Omental fat pad (tissue), 4 donors: ENCODE measurements around the gene CLSTN1. TPM values are rescaled to one million over a fixed set of nuclear protein-coding genes. Genes with fewer than 3 reads are reported as not detected.
A peak's percentile ranks its signal among the peaks of the same experiment; 100 is the strongest.

Experiments
- ATAC-seq: fragments of 150-250 bp; one replicate; pipeline ENCODE4 v1.9.1; 2016; ENCODE audit warnings: mild to moderate bottlenecking, moderate library complexity; ENCODE audit not compliant: low FRiP score
- DNase-seq: peaks from one replicate; pipeline ENCODE4 v3.0.0-alpha.2; 2019; ENCODE audit warnings: low spot score
- CTCF ChIP-seq, 3 donors: fragments of 450-650 bp; IDR thresholded peaks; one replicate each; pipeline ENCODE4 v1.5.1; 2016 to 2017; ENCODE audit warnings: antibody characterized with exemption in 3 of 3, mild to moderate bottlenecking in 3 of 3, moderate library complexity in 2 of 3
- total RNA-seq, 4 donors: library from RNA; depleted of rRNA; stranded (reverse); fragments of >200 nt; gene quantifications; one replicate each; pipeline ENCODE4 v1.1.0, GENCODE V29; 2016

Gene CLSTN1
- total RNA-seq, 4 donors from 2014 or later: 28.3 to 41.0 (median 30.1) TPM

- ATAC-seq (no peak), DNase-seq (no peak)
- no peak for TF ChIP-seq CTCF (IDR thresholded peaks at IDR 0.05)
These were observed 2.9 kb upstream of the CLSTN1 start for GRCh38 chr1:9826616-9827015.

DNA sequence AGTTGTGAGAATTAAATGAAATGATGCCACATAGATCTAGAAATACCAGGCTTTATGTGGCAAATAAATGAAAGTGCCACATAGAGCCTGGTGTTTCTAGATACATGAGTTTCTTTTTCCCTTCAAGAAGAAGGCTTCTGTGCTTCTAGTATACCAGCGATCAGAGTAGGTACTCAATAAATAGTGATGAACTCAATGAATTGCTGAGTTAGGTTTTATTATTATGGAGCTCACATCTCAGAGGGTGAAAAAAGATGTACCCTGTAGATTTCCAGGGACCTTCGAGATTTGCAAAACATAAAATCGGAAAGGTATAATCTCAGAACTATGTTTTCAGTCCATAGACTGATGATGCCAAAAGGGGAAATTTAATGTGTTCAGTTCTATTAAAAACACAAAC is 2.3 kb upstream of the CLSTN1 start:
- ATAC-seq: no peak
- TF ChIP-seq CTCF (IDR thresholded peaks at IDR 0.05): no peak
- no peak for DNase-seq

DNA sequence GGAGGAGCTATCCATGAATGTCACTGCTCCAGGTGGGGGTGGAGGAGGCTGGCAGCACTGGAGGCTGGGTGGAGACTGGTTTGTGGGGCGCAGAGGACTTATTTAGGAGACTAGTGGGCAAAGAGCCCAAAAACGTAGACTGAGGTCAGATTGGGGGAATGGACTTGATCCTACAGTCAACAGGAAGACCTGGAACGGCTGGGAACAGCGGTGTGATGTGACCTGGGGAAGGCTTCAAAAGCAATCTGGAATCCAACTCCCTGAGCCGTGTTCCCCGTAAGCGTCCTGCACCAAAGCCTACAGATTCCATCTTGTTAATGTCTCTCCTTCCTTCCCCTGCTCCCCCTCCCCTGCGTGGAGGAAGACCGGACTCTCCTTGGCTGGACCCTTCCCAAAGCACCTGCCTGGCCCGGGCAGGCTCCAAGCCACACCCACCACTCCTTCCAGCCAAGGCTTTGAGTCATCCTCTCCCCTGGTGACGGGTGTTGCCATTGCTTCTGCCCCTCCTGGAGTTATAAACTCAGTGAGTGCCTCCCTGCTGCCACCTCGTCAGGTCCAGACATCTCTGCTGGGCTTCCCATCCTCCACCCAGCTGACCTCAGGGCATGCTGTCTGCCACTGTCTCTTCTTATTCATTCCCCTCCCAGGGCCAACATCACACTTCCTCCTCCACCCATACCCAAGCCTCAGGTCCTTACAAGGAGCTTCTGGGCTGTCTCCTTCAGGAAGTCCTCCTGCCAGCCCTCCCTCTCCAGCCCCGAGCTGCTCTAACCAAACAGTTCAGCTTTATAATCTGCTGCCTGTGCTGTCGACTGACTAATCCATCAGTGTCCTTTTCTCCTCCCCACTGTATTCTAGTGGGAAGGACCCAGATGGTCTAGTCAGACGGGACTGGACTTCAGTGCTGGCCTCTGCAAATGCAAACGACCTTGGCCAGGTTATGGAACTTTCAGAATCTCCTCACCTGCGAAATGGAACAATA is 1.6 kb upstream of the CLSTN1 start:
- ATAC-seq (peak; percentile 79), DNase-seq (peak; percentile 44)
- TF ChIP-seq CTCF (IDR thresholded peaks at IDR 0.05): no peak

DNA sequence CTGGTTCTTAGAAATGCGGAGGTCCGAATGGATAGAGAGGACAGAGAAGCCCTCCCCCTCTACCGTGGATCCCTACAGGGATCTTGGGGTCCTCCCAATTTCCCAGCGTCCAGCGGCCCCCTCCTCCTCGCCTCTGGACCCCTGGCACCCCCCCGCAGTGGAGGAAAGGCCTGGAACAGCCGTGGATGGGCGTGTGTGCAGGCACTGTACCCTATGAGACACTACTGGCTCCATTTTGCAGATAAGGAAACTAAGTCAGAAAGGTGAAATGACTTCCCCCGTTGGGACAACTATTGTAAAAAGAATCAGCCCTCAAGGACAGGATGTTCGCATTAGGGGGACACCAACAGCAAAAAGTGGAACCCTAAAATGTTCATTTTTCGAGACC is 931 bp upstream of the CLSTN1 start:
- DNase-seq (no peak), ATAC-seq (no peak)
- TF ChIP-seq CTCF (IDR thresholded peaks at IDR 0.05): no peak

DNA sequence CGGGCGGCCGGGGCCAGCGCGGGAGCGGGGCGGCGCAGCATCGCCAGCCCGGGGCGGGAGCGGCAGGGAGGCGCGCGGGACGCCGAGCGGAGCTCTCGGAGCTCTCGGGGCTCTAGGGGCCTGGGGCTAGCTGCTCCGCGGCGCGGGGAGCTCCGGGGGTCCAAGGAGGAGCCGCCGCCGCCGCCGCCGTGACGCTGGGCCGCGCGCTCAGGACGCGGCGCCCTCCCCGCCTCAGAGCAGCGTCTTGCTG is 147 bp downstream of the CLSTN1 start:
- no peak for DNase-seq
- TF ChIP-seq CTCF (IDR thresholded peaks at IDR 0.05): no peak
- peak; percentile 9 for ATAC-seq

GRCh38 chr1:9822897-9823692 is 670 bp downstream of the CLSTN1 start:
- TF ChIP-seq CTCF (IDR thresholded peaks at IDR 0.05): no peak
- DNase-seq: no peak
- ATAC-seq: peak; percentile 20
